ENCODE results near the gene B3GNT3. TPM values are rescaled to one million over a fixed set of nuclear protein-coding genes. Genes with fewer than 3 reads are reported as not detected.
A peak's percentile ranks its signal among the peaks of the same experiment; 100 is the strongest.

B3GNT3 gene
- total RNA-seq, 1 donor from 2014 or later = not detected

DNA sequence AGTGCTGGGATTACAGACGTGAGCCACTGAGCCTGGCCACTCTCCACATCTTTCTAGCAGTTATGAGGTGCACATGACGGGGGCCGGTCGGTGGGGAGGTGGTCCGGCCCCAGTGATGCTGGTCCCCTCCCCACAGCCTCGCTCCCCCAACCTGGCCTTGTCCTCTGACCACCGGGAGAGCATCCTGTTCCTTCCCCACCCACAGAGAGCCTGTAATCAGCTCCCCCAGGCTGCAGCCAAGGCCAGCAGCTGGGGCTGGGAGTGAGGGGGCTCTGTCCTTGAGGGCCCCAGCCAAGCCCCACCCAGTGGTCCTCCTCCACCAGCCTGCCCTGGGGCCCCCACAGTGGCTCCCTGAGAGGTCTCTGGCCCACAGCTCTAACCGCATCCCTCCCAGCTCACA lies 29.4 kb downstream of the B3GNT3 start:
- intact Hi-C loops (cut with DNase I) = no loop called here
- no peak for DNase-seq (ENCODE audit: missing footprints)
- ATAC-seq = no peak

DNA sequence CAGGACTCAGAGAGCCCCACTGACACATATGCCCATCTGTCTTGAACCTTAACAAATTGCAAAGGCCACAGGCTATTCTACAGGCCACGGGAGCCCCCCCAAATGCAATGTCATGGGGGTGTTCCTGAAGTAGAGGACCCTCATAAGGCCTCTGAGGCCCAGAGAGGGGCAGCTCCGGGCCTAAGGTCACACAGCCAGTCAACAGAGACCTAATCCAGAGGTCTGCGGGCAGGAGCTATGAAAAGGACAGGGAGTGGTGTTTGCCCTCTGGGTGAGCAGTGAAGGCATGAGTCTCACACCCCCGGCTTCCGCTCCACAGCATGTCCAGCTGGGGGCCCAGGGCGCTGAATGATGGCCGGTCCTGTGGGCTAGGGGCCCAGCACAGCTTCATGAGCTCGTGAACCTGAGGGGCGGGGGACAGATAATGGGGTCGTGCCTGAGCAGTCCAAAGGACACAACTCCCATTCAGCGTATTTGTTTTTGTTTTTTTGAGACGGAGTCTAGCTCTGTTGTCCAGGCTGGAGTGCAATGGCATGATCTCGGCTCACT lies 31.6 kb downstream of the B3GNT3 start:
- no peak for DNase-seq (ENCODE audit: missing footprints)
- intact Hi-C loops (cut with DNase I) = no loop called here
- no peak for ATAC-seq

DNA sequence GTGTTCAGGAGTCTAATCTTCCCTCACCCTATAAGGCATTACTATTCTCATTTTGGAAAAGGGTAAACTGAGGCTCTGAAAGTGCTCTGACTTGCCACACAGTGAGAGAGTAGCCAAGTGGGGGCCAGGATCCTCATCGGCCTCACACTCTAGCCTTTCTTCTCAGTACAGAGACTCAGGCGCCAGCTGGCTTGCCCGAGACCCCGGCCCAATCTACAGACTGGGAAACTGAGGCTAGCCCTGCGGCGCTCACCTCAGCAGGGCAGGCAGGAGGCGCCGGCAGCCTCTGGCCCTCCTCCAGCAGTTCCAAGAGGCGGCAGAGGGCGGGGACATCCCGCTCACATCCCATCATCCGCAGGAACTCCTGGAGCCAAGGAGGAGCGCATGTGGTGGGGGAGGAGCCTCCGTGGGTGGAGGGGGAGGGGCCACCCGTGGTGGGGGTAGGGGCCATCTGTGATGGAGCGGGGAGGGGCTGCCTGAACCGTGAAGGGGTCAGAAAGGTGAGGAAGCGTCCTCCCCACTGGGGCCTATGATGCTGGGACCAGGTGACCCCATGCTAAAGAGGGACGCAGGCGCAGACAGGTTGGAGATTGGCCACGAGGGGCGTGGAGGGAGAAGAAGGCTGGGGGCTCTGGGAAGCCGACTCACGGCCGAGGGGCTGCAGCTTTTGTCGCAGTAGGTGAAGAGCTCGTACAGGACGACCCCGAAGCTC lies 35.1 kb downstream of the B3GNT3 start:
- ATAC-seq = no peak
- DNase-seq (ENCODE audit: missing footprints) = no peak

DNA sequence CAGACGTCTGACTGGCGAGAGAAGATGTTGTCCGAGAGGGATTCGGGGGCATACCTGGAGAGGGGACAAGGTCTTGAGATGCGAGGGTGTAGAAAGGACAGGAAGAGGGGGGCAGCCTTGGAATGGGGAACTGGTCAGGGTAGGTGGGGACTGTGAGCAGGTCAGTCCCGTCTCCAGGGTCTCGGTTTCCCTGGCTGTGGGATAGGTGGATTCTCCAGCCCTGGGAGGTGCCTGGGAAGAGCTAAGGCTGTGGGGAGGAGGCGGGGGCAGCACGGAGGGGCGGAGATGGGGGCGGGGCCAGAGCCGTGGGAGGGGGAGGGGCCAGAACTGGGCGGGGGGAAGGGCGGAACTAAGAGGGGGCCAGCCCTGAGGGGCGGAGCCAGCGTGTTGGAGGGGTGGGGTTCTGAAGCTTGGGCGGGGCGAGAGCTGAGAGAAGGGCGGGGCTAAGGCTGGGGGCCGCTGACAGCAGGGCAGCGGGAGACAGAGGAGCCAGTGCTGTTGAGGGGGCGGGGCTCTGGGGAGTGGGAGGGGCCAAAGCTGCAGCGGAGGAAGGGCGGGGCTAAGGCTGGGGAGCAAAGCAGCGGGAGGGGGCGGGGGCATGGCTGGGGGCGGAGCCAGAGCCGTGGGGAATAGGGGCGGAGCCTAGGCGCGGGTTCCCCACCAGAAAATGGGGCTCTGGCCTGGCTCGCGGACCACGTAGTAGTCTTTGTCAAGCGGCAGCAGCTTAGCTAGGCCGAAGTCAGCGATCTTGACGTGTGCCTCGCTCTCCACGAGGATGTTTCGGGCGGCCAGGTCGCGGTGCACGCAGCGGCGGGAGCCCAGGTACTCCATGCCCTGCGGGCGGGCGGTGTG lies 35.9 kb downstream of the B3GNT3 start:
- DNase-seq (ENCODE audit: missing footprints) = no peak
- peak; percentile 39 for ATAC-seq
- intact Hi-C loops (cut with DNase I) = no loop called here

More for the DNA sequence above, 35.1 kb downstream of the B3GNT3 start:
- intact Hi-C loops (cut with DNase I) = no loop called here

DNA sequence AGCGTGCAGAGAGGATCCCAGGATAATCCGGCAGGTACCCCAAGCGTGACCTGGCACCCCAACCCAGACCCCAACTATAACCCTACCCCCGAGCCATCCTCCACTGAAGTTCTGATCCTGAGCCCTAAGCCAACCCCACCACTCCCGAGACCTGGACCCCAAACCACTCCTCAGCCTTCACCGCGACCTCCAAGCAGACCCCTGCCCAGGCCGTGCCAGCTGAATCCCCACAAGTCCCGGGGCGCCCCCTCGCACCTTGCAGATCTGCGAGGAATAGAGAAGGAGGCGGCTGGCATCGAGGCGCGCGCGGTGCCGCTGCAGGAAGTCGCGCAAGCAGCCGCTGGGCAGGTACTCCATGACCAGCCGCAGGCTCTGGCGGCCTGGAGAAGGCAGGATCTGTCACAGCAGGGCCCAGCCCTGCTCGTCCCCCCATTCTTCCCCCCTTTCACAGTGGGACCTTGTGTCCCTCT lies 36.5 kb downstream of the B3GNT3 start:
- intact Hi-C loops (cut with DNase I) = no loop called here
- ATAC-seq = no peak

DNA sequence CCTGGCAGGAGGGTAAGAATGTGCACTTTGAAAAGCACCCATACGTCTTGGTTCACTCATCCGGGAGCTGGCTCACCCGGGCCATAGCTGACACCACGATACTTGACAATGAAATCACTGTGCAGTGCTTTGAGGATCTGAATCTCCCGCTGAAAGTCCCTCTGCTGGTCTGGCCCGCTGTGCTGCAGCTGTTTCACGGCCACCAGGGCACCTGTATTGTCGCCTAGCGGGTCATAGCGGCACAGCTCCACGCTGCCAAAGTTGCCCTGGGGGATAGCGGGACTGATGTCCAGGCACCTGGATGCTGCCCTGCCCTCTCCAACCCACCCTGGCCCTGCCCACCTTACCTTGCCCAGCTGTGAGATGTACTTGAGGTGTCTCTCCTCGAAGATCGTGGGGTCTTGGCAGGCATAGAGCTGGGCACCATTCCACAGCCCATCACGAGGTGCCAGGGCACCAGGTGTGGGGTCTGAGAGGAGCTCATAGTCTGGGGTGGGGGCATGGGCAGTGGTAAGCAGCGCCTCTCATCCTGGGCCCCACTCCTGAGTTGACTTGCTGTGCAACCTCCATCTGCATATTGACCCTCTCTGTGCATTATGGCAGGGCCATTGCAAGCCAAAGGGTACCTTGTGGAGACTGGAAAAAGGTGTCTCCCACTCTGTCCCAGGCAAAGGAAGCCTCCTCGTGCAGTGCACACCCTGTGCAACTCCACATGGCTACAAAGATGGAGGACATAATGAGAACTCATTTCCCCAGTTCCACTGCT lies 37.7 kb downstream of the B3GNT3 start:
- no peak for DNase-seq (ENCODE audit: missing footprints)
- no peak for ATAC-seq
- intact Hi-C loops (cut with DNase I) = no loop called here

More for the DNA sequence above, 36.5 kb downstream of the B3GNT3 start:
- no peak for DNase-seq (ENCODE audit: missing footprints)

DNA sequence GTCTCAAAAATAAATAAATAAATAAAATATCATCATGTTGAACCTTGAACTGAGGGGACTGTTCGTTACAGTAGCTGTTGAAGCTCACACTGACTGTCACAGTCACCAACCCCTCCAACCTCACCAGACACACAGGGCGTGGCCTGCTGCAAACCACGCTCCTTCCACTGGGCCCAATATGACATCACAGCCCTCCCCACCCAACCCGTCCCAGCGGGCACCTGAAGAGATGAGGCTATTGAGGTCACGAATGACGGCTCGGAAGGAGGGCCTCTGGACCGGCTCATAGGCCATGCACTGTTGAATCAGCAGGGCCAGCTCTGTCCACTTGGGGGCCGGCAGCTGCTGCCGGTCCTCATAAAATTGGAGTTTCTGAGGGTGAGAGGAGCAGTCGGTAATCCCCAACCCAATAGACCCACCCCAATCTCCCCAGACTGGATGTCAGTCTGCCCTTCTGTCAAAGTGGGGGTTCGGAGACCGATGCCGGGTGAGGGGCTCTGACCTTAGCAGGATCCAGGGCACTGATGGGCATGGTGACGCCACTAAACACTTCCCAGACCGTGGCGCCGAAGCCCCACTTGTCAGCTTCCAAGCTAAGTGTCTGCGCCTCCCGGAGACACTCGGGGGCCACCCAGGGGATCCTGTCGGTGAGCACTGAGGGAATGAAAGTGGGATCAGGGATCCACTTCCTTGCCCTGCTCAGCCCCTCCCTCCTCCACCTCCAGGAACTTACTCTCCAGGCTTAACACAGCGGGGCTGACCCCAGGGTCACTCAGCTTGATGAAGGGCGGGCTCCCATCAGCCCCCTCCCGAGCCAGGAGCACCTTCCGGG lies 39.6 kb downstream of the B3GNT3 start:
- no peak for DNase-seq (ENCODE audit: missing footprints)
- no peak for ATAC-seq
- intact Hi-C loops (cut with DNase I) = no loop called here

DNA sequence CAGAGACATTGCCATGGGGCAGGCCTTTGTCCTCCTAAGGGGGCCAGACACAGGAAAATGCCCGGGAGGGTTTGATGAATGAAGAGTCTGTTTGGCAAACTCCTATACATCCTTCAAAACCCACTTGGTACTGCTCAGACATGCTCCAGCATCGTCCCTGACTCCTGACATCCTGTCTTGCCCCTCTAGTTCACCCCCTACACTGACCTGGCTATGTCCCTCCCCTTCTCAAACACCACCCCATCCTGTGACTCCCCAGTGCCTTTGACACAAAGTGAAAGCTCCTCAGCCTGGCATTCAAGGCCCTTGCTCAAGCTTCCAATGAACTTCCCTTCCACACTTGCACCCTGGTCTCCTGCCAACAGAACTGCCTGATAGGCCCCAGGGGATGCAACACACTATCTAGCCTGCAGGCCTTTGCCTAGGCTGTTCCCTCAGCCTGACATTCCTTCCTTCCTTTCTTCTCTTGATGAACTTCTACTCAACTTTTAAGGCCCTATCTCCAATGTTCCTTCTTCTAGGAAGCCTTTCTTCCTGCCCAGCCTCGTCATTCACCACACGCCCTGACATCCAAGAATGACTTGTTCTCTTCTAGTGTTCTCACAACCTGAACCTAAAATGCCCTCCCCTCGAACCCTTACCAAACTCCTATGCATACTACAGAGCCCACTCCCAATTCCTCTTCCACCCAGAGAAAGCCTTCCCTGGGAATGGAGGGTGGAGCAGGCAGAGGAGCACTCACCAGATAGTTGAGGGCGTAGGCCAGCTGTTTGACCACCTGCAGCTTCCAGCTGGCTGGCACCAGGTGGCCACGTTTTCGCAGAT lies 40.5 kb downstream of the B3GNT3 start:
- intact Hi-C loops (cut with DNase I) = no loop called here
- ATAC-seq (no peak), DNase-seq (ENCODE audit: missing footprints) (no peak)

DNA sequence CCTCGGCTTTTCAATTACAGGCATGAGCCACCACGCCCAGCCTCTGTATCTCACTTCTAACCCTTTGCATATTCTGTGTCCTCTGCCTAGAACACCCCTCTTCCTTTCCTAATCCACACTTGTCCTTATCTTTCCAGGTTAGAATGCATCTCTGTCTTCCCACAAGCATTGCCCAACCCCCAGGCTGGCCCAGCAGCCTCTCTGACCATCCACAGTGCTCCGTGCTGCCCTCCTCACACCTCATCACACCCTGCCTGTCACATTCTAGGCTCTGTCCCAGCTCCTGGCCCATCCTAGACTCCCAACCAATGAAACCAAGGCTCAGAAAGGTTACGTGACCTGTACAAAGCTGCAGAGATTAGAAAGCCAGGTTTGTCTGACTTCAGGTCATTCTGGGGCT lies 41.6 kb downstream of the B3GNT3 start:
- ATAC-seq (no peak), DNase-seq (ENCODE audit: missing footprints) (no peak)
- intact Hi-C loops (cut with DNase I) = no loop called here

DNA sequence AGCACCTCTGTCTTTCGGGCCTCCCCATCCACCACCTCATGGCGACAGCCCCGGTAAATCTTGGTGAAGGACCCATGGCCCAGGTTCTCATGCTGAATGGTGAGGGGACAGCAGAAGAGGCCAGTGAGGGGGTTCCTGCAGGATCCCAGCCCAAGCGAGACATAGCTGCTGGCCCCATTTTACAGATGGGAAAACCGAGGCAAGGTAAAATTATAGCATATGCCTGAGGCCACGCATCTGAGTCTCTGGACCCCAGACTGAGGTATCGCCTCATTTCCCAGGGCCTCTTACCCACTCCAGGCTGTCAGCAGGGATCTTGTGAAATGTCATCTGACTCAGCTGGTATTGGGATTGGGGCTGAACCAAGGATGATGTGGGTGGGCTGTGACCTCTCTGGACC lies 43.0 kb downstream of the B3GNT3 start:
- DNase-seq (ENCODE audit: missing footprints) (no peak), ATAC-seq (no peak)
- intact Hi-C loops (cut with DNase I) = no loop called here

DNA sequence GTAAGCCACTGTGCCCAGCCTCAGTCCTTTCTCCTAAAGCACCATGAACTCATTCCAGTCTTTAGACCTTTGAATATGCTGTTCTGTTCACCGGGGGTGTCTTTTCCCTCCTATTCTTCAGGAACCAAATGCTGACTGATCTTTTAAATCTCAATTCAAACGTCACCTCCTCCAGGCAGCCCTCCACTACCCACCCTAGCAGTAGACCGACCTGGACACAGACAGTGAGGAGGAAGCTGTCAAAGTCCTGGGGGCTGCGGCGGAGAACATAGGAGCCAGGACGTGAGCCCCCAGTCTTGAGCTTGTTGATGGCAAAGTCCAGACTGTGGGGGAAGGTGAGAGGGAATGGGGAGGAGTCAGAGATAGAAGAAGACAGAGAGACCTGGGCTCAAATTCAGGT lies 45.1 kb downstream of the B3GNT3 start:
- intact Hi-C loops (cut with DNase I) = no loop called here
- DNase-seq (ENCODE audit: missing footprints) (no peak), ATAC-seq (no peak)

DNA sequence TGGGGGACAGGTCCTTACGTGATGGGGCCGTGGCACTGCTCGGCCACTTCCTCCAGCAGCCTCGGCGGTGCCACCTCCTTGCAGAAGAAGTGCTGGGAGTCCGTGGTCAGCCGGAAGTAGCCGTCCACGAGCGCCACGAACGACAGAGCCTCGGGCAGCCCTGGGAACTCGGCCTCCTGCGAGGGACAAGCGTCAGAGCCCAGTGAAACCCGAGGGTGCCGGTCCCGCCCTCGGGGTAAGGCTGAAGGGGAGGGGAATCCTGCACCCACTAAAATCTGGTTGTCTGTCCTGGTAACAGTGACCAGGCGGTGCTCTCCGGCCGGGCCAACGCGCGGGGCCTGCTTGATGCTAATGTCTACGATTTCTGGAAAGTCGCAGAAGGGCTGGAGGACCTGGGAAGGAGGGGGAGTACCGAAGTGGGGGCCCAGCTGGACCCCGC lies 46.5 kb downstream of the B3GNT3 start:
- ATAC-seq (no peak), DNase-seq (ENCODE audit: missing footprints) (no peak)
- intact Hi-C loops (cut with DNase I) = no loop called here

DNA sequence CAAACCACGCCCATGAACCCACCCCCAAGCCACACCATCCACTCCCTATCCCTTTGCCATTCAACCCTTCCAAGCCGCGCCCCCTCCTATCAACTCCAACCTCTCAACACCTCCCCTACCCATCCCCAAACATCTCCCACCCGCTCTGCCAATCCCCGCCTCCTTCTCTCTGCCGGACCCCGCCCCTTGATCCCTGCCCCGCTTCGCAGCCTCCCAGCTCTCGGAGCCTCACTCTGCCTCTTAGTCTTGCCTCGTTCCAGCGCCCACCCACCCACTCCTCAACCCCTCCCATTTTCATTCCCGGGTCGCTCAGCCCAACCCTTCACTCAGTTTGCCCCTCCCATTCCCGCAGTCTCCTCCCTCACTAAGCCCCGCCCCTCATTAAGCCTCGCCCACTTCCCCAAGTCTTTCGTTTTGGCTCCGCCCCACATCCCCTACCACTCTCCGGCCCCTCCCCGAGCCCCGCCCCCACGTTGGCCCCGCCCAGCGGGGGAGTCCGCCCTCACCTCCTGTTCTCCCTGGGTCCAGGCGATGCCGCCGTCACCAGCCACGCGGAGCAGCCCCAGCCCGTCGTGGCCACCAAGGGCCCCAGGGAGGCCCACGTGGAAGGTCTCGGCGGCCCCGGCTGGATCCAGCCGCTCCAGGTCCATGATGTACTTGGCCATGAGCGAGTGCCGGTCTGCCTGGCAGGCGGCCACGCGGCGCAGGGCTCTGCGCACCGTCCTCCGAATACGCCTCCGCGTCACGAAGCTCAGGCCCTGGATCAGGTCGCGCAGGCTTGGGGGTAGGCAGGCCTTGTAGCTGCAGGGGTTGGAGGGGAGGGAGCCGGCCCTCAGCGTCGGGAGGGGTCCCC lies 47.1 kb downstream of the B3GNT3 start:
- ATAC-seq (peak; percentile 76), DNase-seq (ENCODE audit: missing footprints) (peak; percentile 73)
- intact Hi-C loops (cut with DNase I) = no loop called here

DNA sequence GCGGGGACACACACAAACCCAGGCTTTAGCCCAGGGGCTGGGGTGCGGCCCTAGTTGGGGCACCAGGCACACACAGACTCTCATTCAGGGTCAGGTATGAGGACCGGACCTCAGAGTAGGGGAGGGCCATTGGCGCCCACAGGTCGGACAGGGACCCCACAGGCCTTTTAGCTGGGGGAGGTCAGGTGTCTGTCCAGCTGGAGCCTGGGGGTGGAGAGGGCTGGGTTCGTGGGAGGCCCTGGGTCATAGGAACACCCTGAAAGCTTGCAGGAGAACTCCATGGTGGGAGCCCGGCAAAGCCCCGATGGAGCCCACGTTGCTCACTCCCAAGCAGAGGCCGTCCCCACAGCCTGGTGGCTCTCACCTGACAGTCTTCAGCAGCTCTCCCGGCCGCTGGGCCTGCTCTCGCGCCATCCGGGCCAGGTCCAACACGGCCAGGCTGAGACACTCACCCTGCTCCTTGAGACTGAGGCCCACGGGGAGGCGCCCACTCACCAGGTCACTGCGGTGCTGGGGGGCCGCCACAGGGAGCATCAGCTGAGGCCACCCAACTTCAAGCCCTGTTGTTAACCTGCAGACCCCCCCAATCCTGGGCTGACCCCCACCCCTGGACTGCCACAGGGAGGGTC lies 47.8 kb downstream of the B3GNT3 start:
- ATAC-seq (no peak), DNase-seq (ENCODE audit: missing footprints) (no peak)
- intact Hi-C loops (cut with DNase I) = no loop called here

DNA sequence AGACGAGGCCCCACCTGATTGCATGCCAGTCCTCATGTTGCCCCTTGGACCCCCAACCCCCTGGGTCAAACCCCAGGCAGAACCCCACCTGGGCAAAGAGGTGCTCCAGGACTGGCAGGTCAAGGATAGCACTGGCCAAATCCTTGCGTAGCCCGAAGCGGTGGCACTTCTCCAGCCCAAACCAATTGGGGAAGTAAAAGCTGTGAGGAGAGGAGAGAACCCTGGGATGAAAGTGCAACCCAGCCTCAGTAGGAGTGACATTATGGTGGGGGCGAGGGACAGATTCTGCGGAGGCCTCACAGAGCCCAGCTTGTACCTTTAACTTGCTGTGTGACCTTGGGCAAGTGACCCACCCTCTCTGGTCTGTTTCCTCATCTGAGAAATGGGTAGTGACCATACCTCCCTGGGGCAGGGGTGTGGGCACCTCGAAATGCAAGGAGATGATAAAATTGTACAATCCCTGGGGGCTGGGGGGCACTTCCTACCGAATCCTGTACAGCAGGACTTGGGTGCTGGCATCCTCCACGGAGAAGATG lies 48.4 kb downstream of the B3GNT3 start:
- ATAC-seq (no peak), DNase-seq (ENCODE audit: missing footprints) (no peak)
- intact Hi-C loops (cut with DNase I) = no loop called here

DNA sequence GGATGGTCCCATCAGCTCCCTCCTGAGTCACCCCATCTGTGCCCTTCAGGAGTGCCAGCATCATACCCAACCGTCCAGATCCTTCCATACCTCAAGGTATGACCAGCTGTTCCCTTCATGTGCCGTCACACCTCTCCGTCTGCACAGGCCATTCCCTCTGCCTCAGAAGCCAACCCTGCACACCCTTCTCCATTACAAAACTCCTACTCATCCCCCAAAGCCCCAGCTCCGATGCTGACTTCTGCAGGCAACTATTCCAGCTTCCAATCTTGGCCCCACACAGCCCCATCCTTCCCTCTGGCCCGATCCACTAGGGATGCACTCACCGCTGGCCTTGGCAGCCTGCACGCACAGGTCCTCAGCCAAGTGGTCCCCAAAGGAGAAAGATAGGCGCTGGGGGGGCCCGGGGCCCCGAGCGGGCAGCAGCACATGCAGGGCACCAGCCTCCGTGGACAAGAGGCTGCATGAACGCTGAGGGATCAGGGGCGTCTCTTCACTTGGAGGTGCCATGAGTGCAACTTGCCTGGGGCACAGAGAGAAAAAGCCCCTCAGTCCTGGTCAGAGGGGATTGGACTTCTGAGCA lies 49.1 kb downstream of the B3GNT3 start:
- no peak for DNase-seq (ENCODE audit: missing footprints)
- intact Hi-C loops (cut with DNase I) = no loop called here
- ATAC-seq = no peak
